ENCODE results near the gene PIGS. TPM values are rescaled to one million over a fixed set of nuclear protein-coding genes. Genes with fewer than 3 reads are reported as not detected.

Gene PIGS
- polyA plus RNA-seq, 1 experiment: 51.8 TPM

- CTCF ChIA-PET: interaction anchor here (1.1 to 2.2 kb wide), 2 partner anchors 8 to 9 kb away, joined by 6 to 8 read pairs; no protein-coding TSS in a partner anchor
- no peak for DNase-seq (ENCODE audit: low read depth, low spot score)
- H3K9me3 ChIP-seq (ENCODE audit: control insufficient read depth, insufficient read depth, low read length): no peaks in the 10 kb centered on the region; the same call in 1 of the 2 replicates
- H3K27me3 ChIP-seq (ENCODE audit: control insufficient read depth, insufficient read depth, low read length): peaks cover 30% of the 10 kb centered on the region
- H3K4me3 ChIP-seq (ENCODE audit: low read depth, low read length): no peak overlapping the region
- TF ChIP-seq CTCF (IDR thresholded peaks at IDR 0.05; ENCODE audit: low read depth, low read length): no peak
- H3K27ac ChIP-seq (ENCODE audit: low read depth, low read length): no peak overlapping the region
- POLR2A ChIA-PET: interaction anchor here (0.8 kb wide), 1 partner anchor 29 kb away, joined by 3 read pairs; no protein-coding TSS in a partner anchor
These were observed 39.0 kb downstream of the PIGS start for GRCh38 chr17:28532050-28532960.

- POLR2A ChIA-PET: no interaction called here
- DNase-seq (ENCODE audit: low read depth, low spot score): no peak
- CTCF ChIA-PET: interaction anchor here (1.1 to 2.2 kb wide), 2 partner anchors 9 to 10 kb away, joined by 6 to 8 read pairs; no protein-coding TSS in a partner anchor
These were observed 40.4 kb downstream of the PIGS start for GRCh38 chr17:28530926-28531325.

GRCh38 chr17:28530250-28530649 is 41.1 kb downstream of the PIGS start:
- ChIA-PET POLR2A (no interaction called here), CTCF (interaction anchor here (0.9 kb wide), 1 partner anchor 53 kb away, joined by 4 read pairs; no protein-coding TSS in a partner anchor)
- Histone ChIP-seq H3K9me3 (ENCODE audit: control insufficient read depth, insufficient read depth, low read length) (no peaks in the 10 kb centered on the region), H3K27me3 (ENCODE audit: control insufficient read depth, insufficient read depth, low read length) (peaks cover 19% of the 10 kb centered on the region), H3K27ac (ENCODE audit: low read depth, low read length) (no peak overlapping the region), H3K4me3 (ENCODE audit: low read depth, low read length) (no peak overlapping the region)
- TF ChIP-seq CTCF (IDR thresholded peaks at IDR 0.05; ENCODE audit: low read depth, low read length): no peak
- no peak for DNase-seq (ENCODE audit: low read depth, low spot score)

More at GRCh38 chr17:28530926-28531325, 40.4 kb downstream of the PIGS start:
- TF ChIP-seq CTCF (IDR thresholded peaks at IDR 0.05; ENCODE audit: low read depth, low read length): no peak
- Histone ChIP-seq H3K4me3 (ENCODE audit: low read depth, low read length) (no peak overlapping the region), H3K27me3 (ENCODE audit: control insufficient read depth, insufficient read depth, low read length) (peaks cover 19% of the 10 kb centered on the region), H3K9me3 (ENCODE audit: control insufficient read depth, insufficient read depth, low read length) (no peaks in the 10 kb centered on the region), H3K27ac (ENCODE audit: low read depth, low read length) (no peak overlapping the region)

GRCh38 chr17:28529013-28529400 is 42.3 kb downstream of the PIGS start:
- no peak for TF ChIP-seq CTCF (IDR thresholded peaks at IDR 0.05; ENCODE audit: low read depth, low read length)
- Histone ChIP-seq H3K27ac (ENCODE audit: low read depth, low read length) (no peak overlapping the region), H3K9me3 (ENCODE audit: control insufficient read depth, insufficient read depth, low read length) (no peaks in the 10 kb centered on the region; the same call in 1 of the 2 replicates), H3K4me3 (ENCODE audit: low read depth, low read length) (no peak overlapping the region), H3K27me3 (ENCODE audit: control insufficient read depth, insufficient read depth, low read length) (peaks cover 17% of the 10 kb centered on the region)
- ChIA-PET POLR2A (no interaction called here), CTCF (interaction anchor here (1.0 kb wide), 1 partner anchor 12 kb away, joined by 7 read pairs; no protein-coding TSS in a partner anchor)
- DNase-seq (ENCODE audit: low read depth, low spot score): no peak

Measured in AG04450 (cell line).